Fibroblast of lung (primary cell): Measurements from ENCODE around the gene TOP3A. TPM values are rescaled to one million over a fixed set of nuclear protein-coding genes. Genes with fewer than 3 reads are reported as not detected.

ENCODE experiments used
- DNase-seq, 2 donors: peaks; one replicate each; pipeline versions ENCODE4 v3.0.0 to v3.0.0-alpha.2; 2010; ENCODE audit warnings: low read depth in 2 of 2
- H2AFZ ChIP-seq: 2 replicates; pipeline ENCODE4 v1.5.1; 2012; ENCODE audit warnings: low read length, control low read depth, inconsistent platforms
- H3K27ac ChIP-seq: 2 replicates; pipeline ENCODE4 v1.5.1; 2011; ENCODE audit warnings: low read length, control low read depth; ENCODE audit not compliant: insufficient read depth
- H3K27me3 ChIP-seq: 2 replicates; pipeline ENCODE4 v1.5.1; 2011; ENCODE audit warnings: mild to moderate bottlenecking, low read length; ENCODE audit not compliant: control insufficient read depth, insufficient read depth
- H3K36me3 ChIP-seq: 2 replicates; pipeline ENCODE4 v1.5.1; 2011; ENCODE audit warnings: low read length; ENCODE audit not compliant: control insufficient read depth, insufficient read depth
- H3K4me1 ChIP-seq: 2 replicates; pipeline ENCODE4 v1.5.1; 2011; ENCODE audit warnings: low read length; ENCODE audit not compliant: control insufficient read depth, insufficient read depth; ENCODE audit errors: extremely low read depth
- H3K4me2 ChIP-seq: 2 replicates; pipeline ENCODE4 v1.5.1; 2011; ENCODE audit warnings: low read length, control low read depth; ENCODE audit not compliant: insufficient read depth; ENCODE audit errors: extremely low read depth
- H3K4me3 ChIP-seq, 4 experiments: fragments of 200-600 bp in 1 of 4; sonication (generic) in 1 of 4; replicated peaks in 1 of 4; 2 replicates each; pipeline ENCODE4 v1.5.1; 2011 to 2016; ENCODE audit warnings: low read length in 4 of 4, low read depth in 3 of 4, mild to moderate bottlenecking in 3 of 4, control low read depth in 2 of 4, inconsistent platforms in 1 of 4, mixed read lengths in 1 of 4; ENCODE audit not compliant: insufficient read depth in 1 of 4; ENCODE audit errors: control extremely low read depth in 1 of 4
- H3K79me2 ChIP-seq: 2 replicates; pipeline ENCODE4 v1.5.1; 2012; ENCODE audit warnings: mild to moderate bottlenecking, low read length, inconsistent platforms; ENCODE audit not compliant: control insufficient read depth, insufficient read depth
- H3K9ac ChIP-seq: 2 replicates; pipeline ENCODE4 v1.5.1; 2011; ENCODE audit warnings: mild to moderate bottlenecking, low read length, control low read depth; ENCODE audit not compliant: insufficient read depth
- H3K9me3 ChIP-seq: 2 replicates; pipeline ENCODE4 v1.5.1; 2012; ENCODE audit warnings: low read depth, low read length; ENCODE audit not compliant: control insufficient read depth, insufficient read depth
- H4K20me1 ChIP-seq: 2 replicates; pipeline ENCODE4 v1.5.1; 2011; ENCODE audit warnings: low read length; ENCODE audit not compliant: control insufficient read depth, insufficient read depth; ENCODE audit errors: extremely low read depth
- EZH2 ChIP-seq: IDR thresholded peaks from 2 replicates; pipeline ENCODE4 v1.5.1; 2012; ENCODE audit warnings: low read length, control low read depth, mild to moderate bottlenecking; ENCODE audit errors: missing control alignments
- polyA plus RNA-seq, 2 donors: library from polyadenylated mRNA; depleted of rRNA in 1 of 2; stranded (reverse) in 1 of 2; unstranded in 1 of 2; fragments of >200 nt; gene quantifications; 2 replicates each; pipeline ENCODE4 v1.2.1, GENCODE V29; 2011 to 2012; ENCODE audit warnings: missing spikeins in 1 of 2
- total RNA-seq: library from RNA; depleted of rRNA; stranded (reverse); fragments of >200 nt; gene quantifications from 2 replicates; pipeline ENCODE4 v1.2.1, GENCODE V29; 2014
- TF ChIP-seq, protein P1 (sequence below), 2 donors: IDR thresholded peaks in 1 of 2; conservative IDR thresholded peaks in 1 of 2; 1 replicate in 1 of 2; 2 replicates in 1 of 2; pipeline ENCODE4 v1.5.1; 2011 to 2012; ENCODE audit warnings: low read length in 2 of 2, control low read depth in 1 of 2, inconsistent platforms in 1 of 2, low read depth in 1 of 2, mild to moderate bottlenecking in 1 of 2

TOP3A gene
- total and polyA plus RNA-seq, 2 donors (not counting 1 experiment from before 2014, with no cell fraction given): 12.7 to 16.5 TPM

DNA sequence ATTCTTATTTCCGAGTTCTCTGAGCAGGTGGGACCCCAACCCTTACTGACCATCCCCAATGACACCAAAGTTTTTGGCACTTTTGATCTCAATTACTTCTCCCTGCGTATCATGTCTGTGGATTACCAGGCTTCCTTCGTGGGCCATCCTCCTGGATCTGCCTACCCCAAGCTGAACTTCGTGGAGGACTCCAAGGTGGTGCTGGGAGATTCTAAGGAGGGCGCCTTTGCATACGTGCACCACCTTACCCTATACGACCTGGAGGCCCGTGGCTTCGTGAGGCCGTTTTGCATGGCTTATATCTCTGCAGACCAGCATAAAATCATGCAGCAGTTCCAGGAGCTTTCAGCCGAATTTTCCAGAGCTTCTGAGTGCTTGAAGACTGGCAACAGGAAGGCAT is 1.2 kb upstream of the TOP3A start:
- H3K36me3 ChIP-seq: peaks cover 10% of the 10 kb centered on the region
- H2AFZ ChIP-seq: no peak overlapping the region
- H3K9me3 ChIP-seq: no peaks in the 10 kb centered on the region
- DNase-seq: no peak
- peaks cover 9% of the 10 kb centered on the region for H3K4me1 ChIP-seq
- H3K27me3 ChIP-seq: no peaks in the 10 kb centered on the region
- peak overlapping the region; percentile 93 for H3K4me2 ChIP-seq
- peak overlapping the region; percentile 79 to 96 (median 94) for H3K4me3 ChIP-seq
- peak overlapping the region; percentile 96 for H3K27ac ChIP-seq
- no peaks in the 10 kb centered on the region for H4K20me1 ChIP-seq
- peak overlapping the region; percentile 91 for H3K9ac ChIP-seq
- TF ChIP-seq, protein P1, sequence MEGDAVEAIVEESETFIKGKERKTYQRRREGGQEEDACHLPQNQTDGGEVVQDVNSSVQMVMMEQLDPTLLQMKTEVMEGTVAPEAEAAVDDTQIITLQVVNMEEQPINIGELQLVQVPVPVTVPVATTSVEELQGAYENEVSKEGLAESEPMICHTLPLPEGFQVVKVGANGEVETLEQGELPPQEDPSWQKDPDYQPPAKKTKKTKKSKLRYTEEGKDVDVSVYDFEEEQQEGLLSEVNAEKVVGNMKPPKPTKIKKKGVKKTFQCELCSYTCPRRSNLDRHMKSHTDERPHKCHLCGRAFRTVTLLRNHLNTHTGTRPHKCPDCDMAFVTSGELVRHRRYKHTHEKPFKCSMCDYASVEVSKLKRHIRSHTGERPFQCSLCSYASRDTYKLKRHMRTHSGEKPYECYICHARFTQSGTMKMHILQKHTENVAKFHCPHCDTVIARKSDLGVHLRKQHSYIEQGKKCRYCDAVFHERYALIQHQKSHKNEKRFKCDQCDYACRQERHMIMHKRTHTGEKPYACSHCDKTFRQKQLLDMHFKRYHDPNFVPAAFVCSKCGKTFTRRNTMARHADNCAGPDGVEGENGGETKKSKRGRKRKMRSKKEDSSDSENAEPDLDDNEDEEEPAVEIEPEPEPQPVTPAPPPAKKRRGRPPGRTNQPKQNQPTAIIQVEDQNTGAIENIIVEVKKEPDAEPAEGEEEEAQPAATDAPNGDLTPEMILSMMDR (conservative IDR thresholded peaks at IDR 0.05 in 1 of 2, IDR thresholded peaks at IDR 0.05 in 1 of 2; ENCODE audit: low read depth in 1 of 2, low read length in 2 of 2): no peak
- no peak for TF ChIP-seq EZH2
- peaks cover 87% of the 10 kb centered on the region for H3K79me2 ChIP-seq

DNA sequence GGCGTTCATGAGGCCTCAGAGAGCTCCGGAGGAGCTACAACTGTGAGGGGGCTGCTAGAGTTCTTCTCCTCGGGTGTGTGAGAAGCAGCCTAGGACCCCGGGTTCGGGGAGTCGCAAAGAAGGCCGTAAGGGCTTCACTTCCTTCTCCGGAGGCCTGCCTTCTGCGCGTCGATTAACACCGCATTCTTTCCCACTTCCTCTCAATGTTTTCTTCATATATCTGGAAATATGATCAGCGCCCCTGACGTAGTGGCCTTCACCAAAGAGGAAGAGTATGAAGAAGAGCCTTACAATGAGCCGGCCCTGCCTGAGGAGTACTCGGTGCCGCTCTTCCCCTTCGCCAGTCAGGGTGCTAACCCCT is 748 bp upstream of the TOP3A start:
- Histone ChIP-seq H4K20me1 (no peaks in the 10 kb centered on the region), H3K4me3 (peak overlapping the region; percentile 79 to 96 (median 94)), H3K4me1 (peaks cover 9% of the 10 kb centered on the region), H2AFZ (peak overlapping the region; percentile 81), H3K4me2 (peak overlapping the region; percentile 93), H3K27ac (peak overlapping the region; percentile 96), H3K27me3 (no peaks in the 10 kb centered on the region), H3K36me3 (peaks cover 10% of the 10 kb centered on the region), H3K79me2 (peaks cover 87% of the 10 kb centered on the region), H3K9ac (peak overlapping the region; percentile 91), H3K9me3 (no peaks in the 10 kb centered on the region)
- no peak for TF ChIP-seq EZH2
- TF ChIP-seq, protein P1 (conservative IDR thresholded peaks at IDR 0.05 in 1 of 2, IDR thresholded peaks at IDR 0.05 in 1 of 2; ENCODE audit: low read depth in 1 of 2, low read length in 2 of 2): no peak
- DNase-seq: no peak

DNA sequence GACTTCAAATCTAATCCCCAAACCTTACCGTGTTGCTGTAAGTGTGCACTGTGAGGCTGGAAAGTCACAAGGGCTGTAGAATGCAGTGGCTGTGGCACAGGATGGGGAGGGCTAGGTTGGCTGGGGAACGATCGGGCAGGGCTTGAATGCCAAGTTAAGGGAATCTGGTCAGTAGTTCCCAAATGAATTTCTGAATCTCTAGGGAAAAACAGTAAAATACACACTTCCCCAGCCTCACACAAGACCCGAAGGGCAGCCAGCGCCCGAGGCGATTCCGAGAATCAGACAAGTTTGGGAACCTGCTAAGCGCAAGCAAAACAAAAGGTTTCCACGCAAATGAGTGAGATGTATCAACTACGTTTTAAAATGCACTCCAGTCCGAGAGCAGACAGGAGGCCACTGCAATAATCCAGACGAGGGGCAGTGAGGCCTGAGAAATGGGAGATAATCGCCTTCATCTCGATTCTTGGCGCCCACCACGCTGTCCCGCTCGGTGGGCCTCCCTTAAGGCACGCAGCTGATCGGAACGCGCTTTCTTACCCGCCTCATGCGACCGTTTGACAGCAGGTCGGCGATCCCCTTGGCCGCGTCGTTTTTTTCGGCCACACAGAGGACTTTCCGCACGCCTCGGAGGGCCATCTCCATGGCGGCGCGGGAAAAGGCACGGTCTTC is 599 bp downstream of the TOP3A start:
- H3K4me1 ChIP-seq: peaks cover 8% of the 10 kb centered on the region
- TF ChIP-seq, protein P1 (conservative IDR thresholded peaks at IDR 0.05 in 1 of 2, IDR thresholded peaks at IDR 0.05 in 1 of 2; ENCODE audit: low read depth in 1 of 2, low read length in 2 of 2): no peak
- TF ChIP-seq EZH2: no peak
- H3K4me2 ChIP-seq: peak overlapping the region; percentile 92
- H3K27ac ChIP-seq: peak overlapping the region; percentile 96
- peaks cover 79% of the 10 kb centered on the region for H3K79me2 ChIP-seq
- no peaks in the 10 kb centered on the region for H3K9me3 ChIP-seq
- H3K4me3 ChIP-seq: peak overlapping the region; percentile 88 to 96 (median 94)
- H4K20me1 ChIP-seq: no peaks in the 10 kb centered on the region
- peak; percentile 9 to 12 for DNase-seq
- H2AFZ ChIP-seq: peak overlapping the region; percentile 89
- peak overlapping the region; percentile 83 for H3K9ac ChIP-seq
- H3K27me3 ChIP-seq: no peaks in the 10 kb centered on the region
- H3K36me3 ChIP-seq: peaks cover 10% of the 10 kb centered on the region
